Liver (tissue), 9 donors: ENCODE measurements around the gene ARMC7. TPM values are rescaled to one million over a fixed set of nuclear protein-coding genes. Genes with fewer than 3 reads are reported as not detected.

Experiments
- DNase-seq: peaks from one replicate; pipeline ENCODE4 v3.0.0-alpha.2; 2017; ENCODE audit warnings: low spot score
- H3K27ac ChIP-seq, 2 donors: one replicate each; pipeline ENCODE4 v1.7.0; 2013; ENCODE audit warnings: inconsistent platforms in 2 of 2, low read length in 2 of 2, control low read depth in 1 of 2, low read depth in 1 of 2, mild to moderate bottlenecking in 1 of 2
- H3K27me3 ChIP-seq, 4 donors: one replicate each; pipeline versions ENCODE4 v1.6.1 to v1.7.0; 2013; ENCODE audit warnings: low read length in 3 of 4, inconsistent platforms in 1 of 4, mild to moderate bottlenecking in 1 of 4, moderate library complexity in 1 of 4; ENCODE audit not compliant: control insufficient read depth in 4 of 4, insufficient read depth in 4 of 4
- H3K36me3 ChIP-seq, 4 donors: one replicate each; pipeline versions ENCODE4 v1.6.1 to v1.7.0; 2013; ENCODE audit warnings: low read length in 3 of 4, mild to moderate bottlenecking in 3 of 4, low read depth in 1 of 4, moderate library complexity in 1 of 4; ENCODE audit not compliant: control insufficient read depth in 4 of 4, insufficient read depth in 3 of 4
- H3K4me1 ChIP-seq, 4 donors: one replicate each; pipeline versions ENCODE4 v1.6.1 to v1.7.0; 2013; ENCODE audit warnings: low read length in 3 of 4, mild to moderate bottlenecking in 3 of 4, moderate library complexity in 1 of 4; ENCODE audit not compliant: control insufficient read depth in 4 of 4, insufficient read depth in 4 of 4
- H3K4me3 ChIP-seq, 3 donors: one replicate each; pipeline versions ENCODE4 v1.6.1 to v1.7.0; 2013; ENCODE audit warnings: low read length in 3 of 3, control low read depth in 1 of 3, low read depth in 1 of 3, mild to moderate bottlenecking in 1 of 3
- H3K9ac ChIP-seq, 2 donors: one replicate each; pipeline ENCODE4 v1.7.0; 2013; ENCODE audit warnings: low read length in 2 of 2, mild to moderate bottlenecking in 2 of 2, moderate library complexity in 2 of 2, control low read depth in 1 of 2, low read depth in 1 of 2
- H3K9me3 ChIP-seq, 4 donors: one replicate each; pipeline versions ENCODE4 v1.6.1 to v1.7.0; 2013; ENCODE audit warnings: low read length in 3 of 4; ENCODE audit not compliant: control insufficient read depth in 4 of 4
- EGR1 ChIP-seq, 2 donors: IDR thresholded peaks; 2 replicates each; pipeline ENCODE4 v1.6.1; 2016 to 2018; ENCODE audit warnings: antibody characterized with exemption in 2 of 2, low read depth in 2 of 2
- FOXA1 ChIP-seq: IDR thresholded peaks from 2 replicates; pipeline ENCODE4 v1.6.1; 2016; ENCODE audit warnings: antibody characterized with exemption
- FOXA2 ChIP-seq: IDR thresholded peaks from 2 replicates; pipeline ENCODE4 v1.6.1; 2016; ENCODE audit warnings: antibody characterized with exemption
- GABPA ChIP-seq, 2 donors: IDR thresholded peaks in 1 of 2; conservative IDR thresholded peaks in 1 of 2; 2 replicates each; pipeline ENCODE4 v1.6.1; 2016; ENCODE audit warnings: antibody characterized with exemption in 2 of 2, mild to moderate bottlenecking in 1 of 2, moderate library complexity in 1 of 2
- HNF4A ChIP-seq, 2 donors: conservative IDR thresholded peaks; 2 replicates each; pipeline ENCODE4 v1.6.1; 2016; ENCODE audit warnings: antibody characterized with exemption in 2 of 2, mild to moderate bottlenecking in 2 of 2
- HNF4G ChIP-seq: IDR thresholded peaks from 2 replicates; pipeline ENCODE4 v1.6.1; 2016; ENCODE audit warnings: antibody characterized with exemption
- JUND ChIP-seq, 2 donors: IDR thresholded peaks; 2 replicates each; pipeline ENCODE4 v1.6.1; 2016; ENCODE audit warnings: antibody characterized with exemption in 2 of 2
- NR2F2 ChIP-seq: IDR thresholded peaks from 2 replicates; pipeline ENCODE4 v1.6.1; 2016; ENCODE audit warnings: antibody characterized with exemption
- RAD21 ChIP-seq, 2 donors: IDR thresholded peaks; 2 replicates each; pipeline ENCODE4 v1.6.1; 2016; ENCODE audit warnings: antibody characterized with exemption in 2 of 2, mild to moderate bottlenecking in 2 of 2
- REST ChIP-seq: IDR thresholded peaks from 2 replicates; pipeline ENCODE4 v1.6.1; 2016; ENCODE audit warnings: antibody characterized with exemption, mild to moderate bottlenecking
- RXRA ChIP-seq, 2 donors: IDR thresholded peaks; 2 replicates each; pipeline ENCODE4 v1.6.1; 2017 to 2018; ENCODE audit warnings: antibody characterized with exemption in 2 of 2, mild to moderate bottlenecking in 1 of 2
- SP1 ChIP-seq: IDR thresholded peaks from 2 replicates; pipeline ENCODE4 v1.6.1; 2018; ENCODE audit warnings: antibody characterized with exemption, mild to moderate bottlenecking
- TAF1 ChIP-seq: conservative IDR thresholded peaks from 2 replicates; pipeline ENCODE4 v1.6.1; 2016; ENCODE audit warnings: antibody characterized with exemption, mild to moderate bottlenecking
- YY1 ChIP-seq: IDR thresholded peaks from 2 replicates; pipeline ENCODE4 v1.6.1; 2016; ENCODE audit warnings: antibody characterized with exemption, mild to moderate bottlenecking
- ZBTB33 ChIP-seq: IDR thresholded peaks from 2 replicates; pipeline ENCODE4 v1.6.1; 2016; ENCODE audit warnings: antibody characterized with exemption
- WGBS: extraction: QIAGEN DNeasy Blood & Tissue Kit; methylation state at CpG from one replicate; pipeline ENCODE4 v1.1.7; 2013; 5-methylcytosine and 5-hydroxymethylcytosine counted together
- polyA plus RNA-seq, 2 donors: library from polyadenylated mRNA; stranded (reverse) in 1 of 2; unstranded in 1 of 2; fragments of 200-250 nt in 1 of 2; fragments of >200 nt in 1 of 2; fragmentation: Nextera tagmentation in 1 of 2; extraction: Ambion mirVana in 1 of 2; gene quantifications; one replicate each; pipeline versions ENCODE4 v1.2.1 to v1.2.3, GENCODE V29; 2013 to 2015
- total RNA-seq, 2 donors: library from RNA; depleted of rRNA; stranded (reverse); fragments of >200 nt; gene quantifications; one replicate each; pipeline ENCODE4 v1.2.3, GENCODE V29; 2014
- TF ChIP-seq, protein P1 (sequence below): IDR thresholded peaks from 2 replicates; pipeline ENCODE4 v1.6.1; 2016; ENCODE audit warnings: antibody characterized with exemption
- TF ChIP-seq, protein P2 (sequence below): fragments of 150-350 bp; IDR thresholded peaks from 2 replicates; pipeline ENCODE4 v1.5.1; 2017; ENCODE audit warnings: improper control_type of control experiment, low read depth, low read length; ENCODE audit not compliant: missing input control
- TF ChIP-seq, protein P3 (sequence below): IDR thresholded peaks from 2 replicates; pipeline ENCODE4 v1.6.1; 2016; ENCODE audit warnings: antibody characterized with exemption
- donor health status: healthy.
- donor health status: healthy.
- donor health status: healthy.
- donor health status: healthy.
- donor health status: healthy.

The ARMC7 gene
- total and polyA plus RNA-seq, 4 donors = 1.7 to 6.6 (median 3.7) TPM

GRCh38 chr17:75087182-75087557 is 22.6 kb upstream of the ARMC7 start:
- Histone ChIP-seq H3K36me3 (no peaks in the 10 kb centered on the region), H3K27ac (peak overlapping the region; percentile 30 to 65), H3K27me3 (no peaks in the 10 kb centered on the region), H3K9me3 (no peaks in the 10 kb centered on the region), H3K4me3 (peak overlapping the region in 1 of 3 donors; percentile 37), H3K4me1 (peaks cover 31 to 58% (median 42%) of the 10 kb centered on the region in 4 donors), H3K9ac (no peak overlapping the region)
- no peak for DNase-seq
- no peak for TF ChIP-seq FOXA2
- TF ChIP-seq, protein P1, sequence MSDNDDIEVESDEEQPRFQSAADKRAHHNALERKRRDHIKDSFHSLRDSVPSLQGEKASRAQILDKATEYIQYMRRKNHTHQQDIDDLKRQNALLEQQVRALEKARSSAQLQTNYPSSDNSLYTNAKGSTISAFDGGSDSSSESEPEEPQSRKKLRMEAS = no peak
- WGBS = 68% methylated on average over 12 of the region's 12 CpGs

GRCh38 chr17:75087558-75088453 is 22.0 kb upstream of the ARMC7 start, which contains the start of gene SLC16A5:
Gene SLC16A5 (plus strand): TSS chr17:75087954. CDS start chr17:75093637, 5,683 bp downstream.
- peaks cover 31 to 58% (median 43%) of the 10 kb centered on the region in 4 donors for H3K4me1 ChIP-seq
- TF ChIP-seq SP1 = peak; percentile 41
- no peak for TF ChIP-seq ZBTB33
- no peak for TF ChIP-seq JUND (IDR thresholded peaks at IDR 0.05)
- TF ChIP-seq EGR1 (IDR thresholded peaks at IDR 0.05; ENCODE audit: low read depth in 2 of 2) = no peak
- no peak for TF ChIP-seq REST
- no peak for TF ChIP-seq RAD21 (IDR thresholded peaks at IDR 0.05)
- TF ChIP-seq, protein P2, sequence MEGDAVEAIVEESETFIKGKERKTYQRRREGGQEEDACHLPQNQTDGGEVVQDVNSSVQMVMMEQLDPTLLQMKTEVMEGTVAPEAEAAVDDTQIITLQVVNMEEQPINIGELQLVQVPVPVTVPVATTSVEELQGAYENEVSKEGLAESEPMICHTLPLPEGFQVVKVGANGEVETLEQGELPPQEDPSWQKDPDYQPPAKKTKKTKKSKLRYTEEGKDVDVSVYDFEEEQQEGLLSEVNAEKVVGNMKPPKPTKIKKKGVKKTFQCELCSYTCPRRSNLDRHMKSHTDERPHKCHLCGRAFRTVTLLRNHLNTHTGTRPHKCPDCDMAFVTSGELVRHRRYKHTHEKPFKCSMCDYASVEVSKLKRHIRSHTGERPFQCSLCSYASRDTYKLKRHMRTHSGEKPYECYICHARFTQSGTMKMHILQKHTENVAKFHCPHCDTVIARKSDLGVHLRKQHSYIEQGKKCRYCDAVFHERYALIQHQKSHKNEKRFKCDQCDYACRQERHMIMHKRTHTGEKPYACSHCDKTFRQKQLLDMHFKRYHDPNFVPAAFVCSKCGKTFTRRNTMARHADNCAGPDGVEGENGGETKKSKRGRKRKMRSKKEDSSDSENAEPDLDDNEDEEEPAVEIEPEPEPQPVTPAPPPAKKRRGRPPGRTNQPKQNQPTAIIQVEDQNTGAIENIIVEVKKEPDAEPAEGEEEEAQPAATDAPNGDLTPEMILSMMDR = no peak
- TF ChIP-seq HNF4A (conservative IDR thresholded peaks at IDR 0.05) = no peak
- TF ChIP-seq, protein P3, sequence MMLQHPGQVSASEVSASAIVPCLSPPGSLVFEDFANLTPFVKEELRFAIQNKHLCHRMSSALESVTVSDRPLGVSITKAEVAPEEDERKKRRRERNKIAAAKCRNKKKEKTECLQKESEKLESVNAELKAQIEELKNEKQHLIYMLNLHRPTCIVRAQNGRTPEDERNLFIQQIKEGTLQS = no peak
- TF ChIP-seq TAF1 = no peak
- TF ChIP-seq, protein P1 = no peak
- no peak for TF ChIP-seq FOXA2
- no peak for TF ChIP-seq GABPA (IDR thresholded peaks at IDR 0.05 in 1 of 2, conservative IDR thresholded peaks at IDR 0.05 in 1 of 2)
- TF ChIP-seq YY1 = no peak
- peak; percentile 81 for TF ChIP-seq NR2F2
- no peak for TF ChIP-seq HNF4G
- no peak for TF ChIP-seq FOXA1
- no peak for TF ChIP-seq RXRA (IDR thresholded peaks at IDR 0.05)
- H3K36me3 ChIP-seq = no peaks in the 10 kb centered on the region
- peak within 1 kb of the TSS; percentile 30 to 65 for H3K27ac ChIP-seq
- H3K4me3 ChIP-seq = peak within 1 kb of the TSS in 1 of 3 donors; percentile 37
- no peaks in the 10 kb centered on the region for H3K27me3 ChIP-seq
- H3K9ac ChIP-seq = no peak within 1 kb of the TSS
- 49% methylated on average over 69 of the region's 69 CpGs for WGBS
- DNase-seq = peak; percentile 76
- H3K9me3 ChIP-seq = no peaks in the 10 kb centered on the region
